HepG2 (cell line): Measurements from ENCODE around the gene EPHX1. TPM values are rescaled to one million over a fixed set of nuclear protein-coding genes. Genes with fewer than 3 reads are reported as not detected.
A peak's percentile ranks its signal among the peaks of the same experiment; 100 is the strongest.

Source experiments
- HNRNPL ChIP-seq: fragments of 200-400 bp; formaldehyde crosslinking; IDR thresholded peaks from 2 replicates; pipeline ENCODE4 v1.6.1; 2017; ENCODE audit warnings: mild to moderate bottlenecking, low read depth, low read length
- KLF12 ChIP-seq: sonication (generic); formaldehyde crosslinking; IDR thresholded peaks from 2 replicates; pipeline ENCODE4 v1.4.0; 2020; ENCODE audit warnings: missing genetic modification reagents, borderline replicate concordance
- NFYB ChIP-seq: sonication (generic); formaldehyde crosslinking; IDR thresholded peaks from 2 replicates; pipeline ENCODE4 v1.4.0; 2020; ENCODE audit warnings: missing genetic modification reagents
- PAX8 ChIP-seq: sonication (generic); formaldehyde crosslinking; IDR thresholded peaks from 2 replicates; pipeline ENCODE4 v1.8.0; 2022; ENCODE audit warnings: mild to moderate bottlenecking, missing genetic modification reagents, borderline replicate concordance
- PITX1 ChIP-seq: sonication (generic); formaldehyde crosslinking; IDR thresholded peaks from 2 replicates; pipeline ENCODE4 v1.5.1; 2020; ENCODE audit warnings: mild to moderate bottlenecking, missing genetic modification reagents
- RFX1 ChIP-seq: fragments of 450-650 bp; IDR thresholded peaks from 2 replicates; pipeline ENCODE4 v1.6.1; 2017
- TAF15 ChIP-seq: fragments of 200-400 bp; formaldehyde crosslinking; IDR thresholded peaks from one replicate; pipeline ENCODE4 v1.6.1; 2018; ENCODE audit warnings: mild to moderate bottlenecking, low read depth, low read length; ENCODE audit not compliant: poor library complexity, severe bottlenecking
- TEAD3 ChIP-seq: optimal IDR thresholded peaks from 2 replicates; pipeline ENCODE3; 2016; ENCODE audit warnings: borderline replicate concordance
- TSC22D2 ChIP-seq: sonication (generic); formaldehyde crosslinking; IDR thresholded peaks from 2 replicates; pipeline ENCODE4 v1.5.1; 2020; ENCODE audit warnings: missing genetic modification reagents, mild to moderate bottlenecking, borderline replicate concordance
- ZBTB20 ChIP-seq: sonication (generic); formaldehyde crosslinking; IDR thresholded peaks from 2 replicates; pipeline ENCODE4 v1.8.1; 2023; ENCODE audit warnings: missing genetic modification reagents, low read depth, mild to moderate bottlenecking, borderline replicate concordance
- ZFP36L1 ChIP-seq: sonication (generic); formaldehyde crosslinking; IDR thresholded peaks from 2 replicates; pipeline ENCODE4 v1.8.0; 2022; ENCODE audit warnings: mild to moderate bottlenecking, missing genetic modification reagents, moderate library complexity
- ZKSCAN5 ChIP-seq: sonication (generic); formaldehyde crosslinking; IDR thresholded peaks from 2 replicates; pipeline ENCODE4 v1.5.1; 2020; ENCODE audit warnings: mild to moderate bottlenecking, missing genetic modification reagents
- ZNF414 ChIP-seq: sonication (generic); formaldehyde crosslinking; IDR thresholded peaks from 2 replicates; pipeline ENCODE4 v1.5.0; 2020; ENCODE audit warnings: missing genetic modification reagents
- ZNF44 ChIP-seq: sonication (generic); formaldehyde crosslinking; IDR thresholded peaks from 2 replicates; pipeline ENCODE4 v1.5.1; 2020; ENCODE audit warnings: mild to moderate bottlenecking, missing genetic modification reagents
- ZNF468 ChIP-seq: sonication (generic); formaldehyde crosslinking; IDR thresholded peaks from 2 replicates; pipeline ENCODE4 v1.8.0; 2022; ENCODE audit warnings: mild to moderate bottlenecking, moderate library complexity, missing genetic modification reagents
- ZNF580 ChIP-seq: IDR thresholded peaks from 2 replicates; pipeline ENCODE4 v1.6.1; 2016; ENCODE audit warnings: low read depth, borderline replicate concordance
- ZNF766 ChIP-seq: sonication (generic); formaldehyde crosslinking; IDR thresholded peaks from 2 replicates; pipeline ENCODE4 v1.5.0; 2020; ENCODE audit warnings: missing genetic modification reagents, borderline replicate concordance
- ZSCAN22 ChIP-seq: sonication (generic); formaldehyde crosslinking; IDR thresholded peaks from 2 replicates; pipeline ENCODE4 v1.4.0; 2020; ENCODE audit warnings: mild to moderate bottlenecking, missing genetic modification reagents
- polyA plus RNA-seq, 8 experiments: library from polyadenylated mRNA; depleted of rRNA in 3 of 8; stranded (reverse) in 7 of 8; unstranded in 1 of 8; fragments of >200 nt; fragmentation: Illumina TruSeq in 4 of 8; extraction: Trizol in 4 of 8; gene quantifications; 2 replicates each; pipeline versions ENCODE4 v1.2.1 to v1.2.3, GENCODE V29; 2011 to 2016; ENCODE audit warnings: low read depth in 4 of 8, missing spikeins in 1 of 8, mixed read lengths in 1 of 8; ENCODE audit not compliant: insufficient read depth in 1 of 8
- total RNA-seq, 5 experiments: library from RNA; depleted of rRNA; stranded (reverse); fragments of >200 nt; fragmentation: Illumina TruSeq; extraction: Trizol; gene quantifications; 2 replicates each; pipeline ENCODE4 v1.2.3, GENCODE V29; 2016; ENCODE audit warnings: low read depth in 1 of 5
- TF ChIP-seq, protein P1 (sequence below): IDR thresholded peaks from 2 replicates; pipeline ENCODE4 v1.6.1; 2016; ENCODE audit warnings: control low read depth
- TF ChIP-seq, protein P2 (sequence below): sonication (generic); formaldehyde crosslinking; IDR thresholded peaks from 2 replicates; pipeline ENCODE4 v1.5.1; 2020; ENCODE audit warnings: missing genetic modification reagents, mild to moderate bottlenecking, borderline replicate concordance
- TF ChIP-seq, protein P3 (sequence below): sonication (generic); formaldehyde crosslinking; IDR thresholded peaks from 2 replicates; pipeline ENCODE4 v1.5.0; 2020; ENCODE audit warnings: missing genetic modification reagents

Gene EPHX1
- total and polyA plus RNA-seq, 2 of the 13 experiments (the other 11 are each of a cell fraction or from before 2014, with no cell fraction given), result 27.7 to 36.5 TPM

- TF ChIP-seq ZKSCAN5 (CRISPR knock-in tag) (no peak), KLF12 (no peak; the same call in 1 of the 2 replicates), ZBTB20 (CRISPR knock-in tag) (no peak; the same call in 1 of the 2 replicates), ZSCAN22 (no peak), PAX8 (CRISPR knock-in tag) (no peak), TAF15 (no peak), PITX1 (CRISPR knock-in tag) (peak; percentile 59; the same call in 1 of the 2 replicates), ZNF468 (no peak), ZNF766 (CRISPR knock-in tag) (0 out of 2 replicates have a peak, but pooled peaks have one; percentile 37), ZFP36L1 (CRISPR knock-in tag) (peak; percentile 43), ZNF580 (CRISPR knock-in tag) (no peak), ZNF44 (CRISPR knock-in tag) (no peak), TEAD3 (CRISPR knock-in tag) (no peak), HNRNPL (no peak), RFX1 (no peak), ZNF414 (CRISPR knock-in tag) (no peak), NFYB (CRISPR knock-in tag) (no peak), TSC22D2 (no peak)
- TF ChIP-seq, protein P1, sequence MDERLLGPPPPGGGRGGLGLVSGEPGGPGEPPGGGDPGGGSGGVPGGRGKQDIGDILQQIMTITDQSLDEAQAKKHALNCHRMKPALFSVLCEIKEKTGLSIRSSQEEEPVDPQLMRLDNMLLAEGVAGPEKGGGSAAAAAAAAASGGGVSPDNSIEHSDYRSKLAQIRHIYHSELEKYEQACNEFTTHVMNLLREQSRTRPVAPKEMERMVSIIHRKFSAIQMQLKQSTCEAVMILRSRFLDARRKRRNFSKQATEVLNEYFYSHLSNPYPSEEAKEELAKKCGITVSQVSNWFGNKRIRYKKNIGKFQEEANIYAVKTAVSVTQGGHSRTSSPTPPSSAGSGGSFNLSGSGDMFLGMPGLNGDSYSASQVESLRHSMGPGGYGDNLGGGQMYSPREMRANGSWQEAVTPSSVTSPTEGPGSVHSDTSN (CRISPR knock-in tag), result no peak
- TF ChIP-seq, protein P2, sequence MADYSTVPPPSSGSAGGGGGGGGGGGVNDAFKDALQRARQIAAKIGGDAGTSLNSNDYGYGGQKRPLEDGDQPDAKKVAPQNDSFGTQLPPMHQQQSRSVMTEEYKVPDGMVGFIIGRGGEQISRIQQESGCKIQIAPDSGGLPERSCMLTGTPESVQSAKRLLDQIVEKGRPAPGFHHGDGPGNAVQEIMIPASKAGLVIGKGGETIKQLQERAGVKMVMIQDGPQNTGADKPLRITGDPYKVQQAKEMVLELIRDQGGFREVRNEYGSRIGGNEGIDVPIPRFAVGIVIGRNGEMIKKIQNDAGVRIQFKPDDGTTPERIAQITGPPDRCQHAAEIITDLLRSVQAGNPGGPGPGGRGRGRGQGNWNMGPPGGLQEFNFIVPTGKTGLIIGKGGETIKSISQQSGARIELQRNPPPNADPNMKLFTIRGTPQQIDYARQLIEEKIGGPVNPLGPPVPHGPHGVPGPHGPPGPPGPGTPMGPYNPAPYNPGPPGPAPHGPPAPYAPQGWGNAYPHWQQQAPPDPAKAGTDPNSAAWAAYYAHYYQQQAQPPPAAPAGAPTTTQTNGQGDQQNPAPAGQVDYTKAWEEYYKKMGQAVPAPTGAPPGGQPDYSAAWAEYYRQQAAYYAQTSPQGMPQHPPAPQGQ (CRISPR knock-in tag), result no peak
- TF ChIP-seq, protein P3, sequence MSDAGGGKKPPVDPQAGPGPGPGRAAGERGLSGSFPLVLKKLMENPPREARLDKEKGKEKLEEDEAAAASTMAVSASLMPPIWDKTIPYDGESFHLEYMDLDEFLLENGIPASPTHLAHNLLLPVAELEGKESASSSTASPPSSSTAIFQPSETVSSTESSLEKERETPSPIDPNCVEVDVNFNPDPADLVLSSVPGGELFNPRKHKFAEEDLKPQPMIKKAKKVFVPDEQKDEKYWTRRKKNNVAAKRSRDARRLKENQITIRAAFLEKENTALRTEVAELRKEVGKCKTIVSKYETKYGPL (CRISPR knock-in tag), result no peak
Observed at GRCh38 chr1:225777058-225777582, 32.8 kb upstream of the EPHX1 start (continued).
